HG02623 (cell line): Measurements from ENCODE around the gene ZC3H12C.
"Not testable (repeated sequence)": the region's sequence is repeated elsewhere in the genome, so short reads cannot be mapped to it uniquely, and the experiment has no call there.

Experiments used
- ATAC-seq: cut with Tn5 transposase; IDR thresholded peaks from one replicate; pipeline ENCODE4 v1.9.1; 2021; ENCODE audit warnings: moderate library complexity; ENCODE audit not compliant: unreplicated experiment

The ZC3H12C gene

GRCh38 chr11:110176366-110177085 is 83.3 kb downstream of the ZC3H12C start:
- no peak for ATAC-seq

GRCh38 chr11:110177086-110177456 is 83.9 kb downstream of the ZC3H12C start:
- ATAC-seq, result no peak

GRCh38 chr11:110179064-110179463 is 85.9 kb downstream of the ZC3H12C start:
- no peak for ATAC-seq

GRCh38 chr11:110182886-110183285 is 89.7 kb downstream of the ZC3H12C start:
- no peak for ATAC-seq

GRCh38 chr11:110184456-110184855 is 91.3 kb downstream of the ZC3H12C start:
- no peak for ATAC-seq

- no peak for ATAC-seq
Observed at GRCh38 chr11:110185121-110185591, 92.0 kb downstream of the ZC3H12C start.

- no peak for ATAC-seq
Observed at GRCh38 chr11:110185599-110185998, 92.4 kb downstream of the ZC3H12C start.

GRCh38 chr11:110186456-110186855 is 93.3 kb downstream of the ZC3H12C start:
- no peak for ATAC-seq

- no peak for ATAC-seq
Observed at GRCh38 chr11:110186867-110187266, 93.7 kb downstream of the ZC3H12C start.

- ATAC-seq, result no peak
Observed at GRCh38 chr11:110187731-110188130, 94.5 kb downstream of the ZC3H12C start.

GRCh38 chr11:110190885-110191284 is 97.7 kb downstream of the ZC3H12C start:
- ATAC-seq, result no peak

GRCh38 chr11:110192604-110193282 is 99.6 kb downstream of the ZC3H12C start:
- ATAC-seq, result not testable (repeated sequence)

GRCh38 chr11:110194211-110194766 is 101.1 kb downstream of the ZC3H12C start:
- ATAC-seq, result not testable (repeated sequence)

GRCh38 chr11:110196241-110196754 is 103.1 kb downstream of the ZC3H12C start:
- ATAC-seq, result no peak

- ATAC-seq, result no peak
Observed at GRCh38 chr11:110196884-110197420, 103.8 kb downstream of the ZC3H12C start.

- ATAC-seq, result no peak
Observed at GRCh38 chr11:110198031-110198729, 105.0 kb downstream of the ZC3H12C start.

- ATAC-seq, result no peak
Observed at GRCh38 chr11:110199184-110199981, 106.2 kb downstream of the ZC3H12C start.

GRCh38 chr11:110200241-110200640 is 107.0 kb downstream of the ZC3H12C start:
- ATAC-seq, result no peak

GRCh38 chr11:110200836-110201235 is 107.6 kb downstream of the ZC3H12C start:
- no peak for ATAC-seq

GRCh38 chr11:110207123-110207522 is 113.9 kb downstream of the ZC3H12C start:
- no peak for ATAC-seq
